Endodermal cell (in vitro differentiated cells): ENCODE data around the gene SPARCL1. TPM values are rescaled to one million over a fixed set of nuclear protein-coding genes. Genes with fewer than 3 reads are reported as not detected.
"Not testable (repeated sequence)": the region's sequence is repeated elsewhere in the genome, so short reads cannot be mapped to it uniquely, and the experiment has no call there.

Source experiments
- DNase-seq: peaks from one replicate; pipeline ENCODE4 v3.0.0-alpha.2; 2017
- H3K27ac ChIP-seq: 2 replicates; pipeline ENCODE4 v1.5.1; 2013; ENCODE audit warnings: mild to moderate bottlenecking, low read depth, low read length, moderate library complexity
- H3K27me3 ChIP-seq: 2 replicates; pipeline ENCODE4 v1.6.1; 2013; ENCODE audit warnings: mild to moderate bottlenecking, low read length, moderate library complexity; ENCODE audit not compliant: insufficient read depth, control insufficient read depth, poor library complexity, severe bottlenecking
- H3K36me3 ChIP-seq: 2 replicates; pipeline ENCODE4 v1.7.0; 2013; ENCODE audit warnings: mild to moderate bottlenecking, low read length, moderate library complexity; ENCODE audit not compliant: control insufficient read depth, insufficient read depth
- H3K4me1 ChIP-seq: one replicate; pipeline ENCODE4 v1.7.0; 2013; ENCODE audit warnings: low read length; ENCODE audit not compliant: control insufficient read depth, insufficient read depth
- H3K4me3 ChIP-seq: 2 replicates; pipeline ENCODE4 v1.5.1; 2013; ENCODE audit warnings: mild to moderate bottlenecking, low read length, moderate library complexity
- H3K9ac ChIP-seq: 2 replicates; pipeline ENCODE4 v1.6.1; 2013; ENCODE audit warnings: mild to moderate bottlenecking, low read length, moderate library complexity; ENCODE audit not compliant: poor library complexity, severe bottlenecking; ENCODE audit errors: extremely low read depth
- H3K9me3 ChIP-seq: 2 replicates; pipeline ENCODE4 v1.6.1; 2013; ENCODE audit warnings: mild to moderate bottlenecking, low read length, moderate library complexity; ENCODE audit not compliant: control insufficient read depth
- H3K27ac Mint-ChIP-seq: 2 replicates; pipeline ENCODE4 v1.8.0; 2020; ENCODE audit warnings: mixed read lengths
- H3K27me3 Mint-ChIP-seq: 2 replicates; pipeline ENCODE4 v1.8.0; 2021; ENCODE audit warnings: mild to moderate bottlenecking, mixed read lengths; ENCODE audit not compliant: insufficient read depth
- H3K36me3 Mint-ChIP-seq: 2 replicates; pipeline ENCODE4 v1.8.0; 2020; ENCODE audit warnings: low read depth, mixed read lengths
- H3K4me1 Mint-ChIP-seq: 2 replicates; pipeline ENCODE4 v1.8.0; 2020; ENCODE audit warnings: mixed read lengths
- H3K4me3 Mint-ChIP-seq: 2 replicates; pipeline ENCODE4 v1.8.0; 2020; ENCODE audit warnings: mild to moderate bottlenecking, moderate library complexity, mixed read lengths
- H3K9me3 Mint-ChIP-seq: 2 replicates; pipeline ENCODE4 v1.8.0; 2020; ENCODE audit warnings: mild to moderate bottlenecking, mixed read lengths
- CTCF ChIP-seq: fragments of 200-600 bp; sonication (generic); conservative IDR thresholded peaks from 2 replicates; pipeline ENCODE4 v1.5.0; 2021; ENCODE audit warnings: antibody characterized with exemption, mild to moderate bottlenecking
- WGBS, 2 experiments: methylation state at CpG; one replicate each; pipeline versions ENCODE4 v1.1.5 to v1.1.7; 2013; ENCODE audit warnings: missing lambda C conversion rate in 2 of 2, mixed read lengths in 1 of 2; ENCODE audit not compliant: insufficient coverage in 1 of 2, insufficient read length in 1 of 2; 5-methylcytosine and 5-hydroxymethylcytosine counted together
- total RNA-seq, 2 donors: library from RNA; stranded (reverse); fragmentation: NEBNext Ultra II Directional in 1 of 2; extraction: Animal tissue kit (Norgen Biotek cat#: 25700) in 1 of 2; gene quantifications; 2 replicates in 1 of 2; 3 replicates in 1 of 2; pipeline ENCODE4 v1.2.1, GENCODE V29; 2021

Gene SPARCL1
- total RNA-seq, 2 donors from 2014 or later: 0.26 to 1.0 TPM

- Histone ChIP-seq H3K4me1 (no peaks in the 10 kb centered on the region), H3K4me3 (no peak overlapping the region), H3K36me3 (no peaks in the 10 kb centered on the region), H3K9ac (no peak overlapping the region), H3K27ac (no peak overlapping the region), H3K27me3 (no peaks in the 10 kb centered on the region), H3K9me3 (no peaks in the 10 kb centered on the region)
- peaks cover 11% of the 10 kb centered on the region for H3K9me3 Mint-ChIP-seq
- H3K27ac Mint-ChIP-seq: no peak overlapping the region
- H3K4me1 Mint-ChIP-seq: peaks cover 2% of the 10 kb centered on the region
- no peak for DNase-seq
- 91 to 100% methylated on average over 1 to 2 of the region's 2 CpGs for WGBS, 2 experiments
- no peak for TF ChIP-seq CTCF
- H3K27me3 Mint-ChIP-seq: no peaks in the 10 kb centered on the region
- H3K36me3 Mint-ChIP-seq: peaks cover 7% of the 10 kb centered on the region
- no peak overlapping the region for H3K4me3 Mint-ChIP-seq
These were observed 39.5 kb downstream of the SPARCL1 start for GRCh38 chr4:87489678-87490077.

GRCh38 chr4:87488666-87489065, 40.5 kb downstream of the SPARCL1 start:
- H3K36me3 ChIP-seq, DNase-seq, H3K9me3 ChIP-seq, H3K4me1 Mint-ChIP-seq, H3K27ac Mint-ChIP-seq, H3K9ac ChIP-seq, H3K4me3 Mint-ChIP-seq, H3K36me3 Mint-ChIP-seq, H3K27me3 Mint-ChIP-seq, H3K27me3 ChIP-seq, H3K4me1 ChIP-seq, H3K27ac ChIP-seq, H3K4me3 ChIP-seq: not testable (repeated sequence)
- peaks cover 21% of the 10 kb centered on the region for H3K9me3 Mint-ChIP-seq
- WGBS, 2 experiments: 0 to 70% methylated on average over 1 to 4 of the region's 4 CpGs

- not testable (repeated sequence) for H3K4me3 Mint-ChIP-seq, H3K36me3 ChIP-seq, H3K27ac ChIP-seq, H3K4me3 ChIP-seq, H3K4me1 ChIP-seq, H3K9me3 ChIP-seq, H3K4me1 Mint-ChIP-seq, DNase-seq, H3K9ac ChIP-seq, H3K27me3 ChIP-seq, H3K27ac Mint-ChIP-seq, H3K36me3 Mint-ChIP-seq, H3K27me3 Mint-ChIP-seq
- H3K9me3 Mint-ChIP-seq: peaks cover 21% of the 10 kb centered on the region
These were observed 45.9 kb downstream of the SPARCL1 start for GRCh38 chr4:87483247-87483646.

- H3K27ac Mint-ChIP-seq: no peak overlapping the region
- Histone ChIP-seq H3K27ac (no peak overlapping the region), H3K4me1 (no peaks in the 10 kb centered on the region), H3K9me3 (no peaks in the 10 kb centered on the region), H3K4me3 (no peak overlapping the region), H3K27me3 (no peaks in the 10 kb centered on the region), H3K9ac (no peak overlapping the region), H3K36me3 (no peaks in the 10 kb centered on the region)
- TF ChIP-seq CTCF: no peak
- DNase-seq: no peak
- H3K9me3 Mint-ChIP-seq: peaks cover 19% of the 10 kb centered on the region
- H3K4me1 Mint-ChIP-seq: peaks cover 14% of the 10 kb centered on the region
- peaks cover 2% of the 10 kb centered on the region for H3K36me3 Mint-ChIP-seq
- H3K27me3 Mint-ChIP-seq: no peaks in the 10 kb centered on the region
- no peak overlapping the region for H3K4me3 Mint-ChIP-seq
These were observed 47.8 kb downstream of the SPARCL1 start for GRCh38 chr4:87481377-87481776.
